Small intestine (tissue), 7 donors: ENCODE measurements around the gene FBXO38. TPM values are rescaled to one million over a fixed set of nuclear protein-coding genes. Genes with fewer than 3 reads are reported as not detected.

ENCODE experiments used
- DNase-seq, 2 donors: peaks; one replicate each; pipeline versions ENCODE4 v3.0.0 to v3.0.0-alpha.2; 2013
- FAIRE-seq: peaks from 2 replicates; lab custom pipeline; 2012; peaks lifted over from hg19 to GRCh38; lab: Jason Lieb, UNC
- H3K27ac ChIP-seq, 3 donors: one replicate each; pipeline ENCODE4 v1.5.1; 2013; ENCODE audit warnings: low read length in 2 of 3, mild to moderate bottlenecking in 2 of 3, control low read depth in 1 of 3, inconsistent platforms in 1 of 3, low read depth in 1 of 3, moderate library complexity in 1 of 3
- H3K27me3 ChIP-seq, 3 donors: one replicate each; pipeline ENCODE4 v1.6.1; 2013; ENCODE audit warnings: low read length in 3 of 3, inconsistent platforms in 1 of 3; ENCODE audit not compliant: control insufficient read depth in 3 of 3, insufficient read depth in 3 of 3
- H3K36me3 ChIP-seq, 3 donors: one replicate each; pipeline ENCODE4 v1.6.1; 2013; ENCODE audit warnings: low read length in 3 of 3, inconsistent platforms in 1 of 3, low read depth in 1 of 3, mild to moderate bottlenecking in 1 of 3, moderate library complexity in 1 of 3; ENCODE audit not compliant: control insufficient read depth in 3 of 3, insufficient read depth in 2 of 3
- H3K4me1 ChIP-seq, 3 donors: one replicate each; pipeline ENCODE4 v1.6.1; 2013; ENCODE audit warnings: low read length in 2 of 3, inconsistent platforms in 1 of 3, low read depth in 1 of 3, mild to moderate bottlenecking in 1 of 3, moderate library complexity in 1 of 3; ENCODE audit not compliant: control insufficient read depth in 3 of 3, insufficient read depth in 2 of 3
- H3K4me3 ChIP-seq, 3 donors: one replicate each; pipeline ENCODE4 v1.5.1; 2013; ENCODE audit warnings: low read length in 3 of 3, control low read depth in 1 of 3, inconsistent platforms in 1 of 3, low read depth in 1 of 3, mild to moderate bottlenecking in 1 of 3, moderate library complexity in 1 of 3
- H3K9me3 ChIP-seq, 2 donors: one replicate each; pipeline ENCODE4 v1.6.1; 2013; ENCODE audit warnings: low read depth in 1 of 2, low read length in 1 of 2; ENCODE audit not compliant: control insufficient read depth in 2 of 2, insufficient read depth in 1 of 2
- WGBS, 3 donors: extraction: QIAGEN DNeasy Blood & Tissue Kit; methylation state at CpG; one replicate each; pipeline ENCODE4 v1.1.7; 2013; 5-methylcytosine and 5-hydroxymethylcytosine counted together
- polyA plus RNA-seq, 4 donors: library from polyadenylated mRNA; stranded (reverse) in 3 of 4; unstranded in 1 of 4; fragments of 200-250 nt in 3 of 4; fragments of 120-200 nt in 1 of 4; gene quantifications; one replicate each; pipeline versions ENCODE4 v1.2.1 to v1.2.3, GENCODE V29; 2013
- donor health status: healthy with polysubstance abuse.
- donor health status: control.
- donor health status: control.
- donor health status: Bipolar disorder and iron deficiency.
- donor health status: healthy.

Gene FBXO38
- polyA plus RNA-seq, 4 donors, result 13.5 to 38.8 (median 15.2) TPM

DNA sequence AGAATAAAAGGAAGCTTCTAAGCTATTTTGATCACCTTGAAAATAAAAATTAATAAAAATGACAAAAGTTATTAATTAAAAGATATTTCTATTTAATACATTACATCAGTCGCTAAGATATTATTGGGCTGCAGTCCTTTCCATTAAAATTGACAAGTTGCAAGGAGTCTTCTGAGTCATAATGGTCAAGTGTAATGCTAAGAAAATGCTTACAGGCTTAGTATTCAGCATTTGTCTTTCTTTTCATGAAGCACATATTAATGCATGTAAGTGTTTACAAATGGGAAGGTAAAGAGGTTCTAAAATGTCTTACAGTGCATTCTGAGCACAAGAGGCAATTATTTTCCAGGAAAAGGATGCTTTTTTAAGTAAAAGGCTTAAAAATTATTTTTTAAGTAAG lies 31.1 kb upstream of the FBXO38 start:
- no peaks in the 10 kb centered on the region for H3K4me1 ChIP-seq
- H3K27ac ChIP-seq, result no peak overlapping the region
- H3K36me3 ChIP-seq, result no peaks in the 10 kb centered on the region
- H3K27me3 ChIP-seq, result no peaks in the 10 kb centered on the region
- FAIRE-seq, result no peak
- no peaks in the 10 kb centered on the region for H3K9me3 ChIP-seq
- no peak for DNase-seq
- 43 to 88% (median 88%) methylated on average over 1 of the region's 1 CpG for WGBS, 3 donors
- H3K4me3 ChIP-seq, result no peak overlapping the region

DNA sequence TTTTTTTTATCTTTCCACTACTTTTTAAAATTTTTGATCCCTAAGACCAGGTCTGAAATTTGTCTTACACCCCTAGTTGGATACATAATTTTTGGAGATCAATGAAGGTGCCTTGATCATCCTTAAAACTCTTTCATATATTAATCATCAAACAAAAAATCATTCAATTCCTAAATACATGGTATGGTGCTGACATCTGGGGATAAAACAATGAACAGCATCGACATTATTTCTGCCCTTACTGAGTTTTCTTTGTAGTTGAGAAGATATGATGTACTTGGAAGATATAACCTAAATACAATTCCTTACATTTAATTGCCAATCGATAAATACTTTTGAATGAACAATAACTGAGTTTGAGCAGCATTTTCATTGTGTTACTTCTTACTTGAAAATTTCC lies 30.1 kb upstream of the FBXO38 start:
- Histone ChIP-seq H3K36me3 (no peaks in the 10 kb centered on the region), H3K27me3 (no peaks in the 10 kb centered on the region), H3K27ac (no peak overlapping the region), H3K4me3 (no peak overlapping the region), H3K9me3 (no peaks in the 10 kb centered on the region), H3K4me1 (no peaks in the 10 kb centered on the region)
- WGBS, 3 donors, result 83 to 91% (median 91%) methylated on average over 2 of the region's 2 CpGs
- no peak for DNase-seq
- no peak for FAIRE-seq

DNA sequence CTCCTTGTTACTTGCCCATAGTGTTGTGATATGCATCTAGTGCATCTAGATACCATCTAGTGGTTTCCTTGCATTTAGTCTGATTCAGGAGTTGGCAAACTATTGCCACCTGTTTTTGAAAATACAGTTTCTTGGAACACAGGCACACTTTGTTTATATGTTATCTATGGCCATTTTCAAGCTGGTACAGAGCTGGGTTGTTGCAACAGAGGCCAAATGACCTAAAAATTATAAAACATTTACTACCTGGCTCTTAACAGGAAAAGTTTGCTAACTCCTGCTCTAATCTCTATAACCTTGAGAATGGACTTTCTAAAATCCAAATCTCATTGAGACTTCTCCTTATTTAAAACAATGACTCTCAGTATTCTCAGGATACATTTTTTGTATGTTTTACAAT lies 19.4 kb upstream of the FBXO38 start:
- no peaks in the 10 kb centered on the region for H3K36me3 ChIP-seq
- DNase-seq, result no peak
- no peaks in the 10 kb centered on the region for H3K4me1 ChIP-seq
- H3K27me3 ChIP-seq, result no peaks in the 10 kb centered on the region
- H3K27ac ChIP-seq, result no peak overlapping the region
- H3K9me3 ChIP-seq, result no peaks in the 10 kb centered on the region
- FAIRE-seq, result no peak
- H3K4me3 ChIP-seq, result no peak overlapping the region

DNA sequence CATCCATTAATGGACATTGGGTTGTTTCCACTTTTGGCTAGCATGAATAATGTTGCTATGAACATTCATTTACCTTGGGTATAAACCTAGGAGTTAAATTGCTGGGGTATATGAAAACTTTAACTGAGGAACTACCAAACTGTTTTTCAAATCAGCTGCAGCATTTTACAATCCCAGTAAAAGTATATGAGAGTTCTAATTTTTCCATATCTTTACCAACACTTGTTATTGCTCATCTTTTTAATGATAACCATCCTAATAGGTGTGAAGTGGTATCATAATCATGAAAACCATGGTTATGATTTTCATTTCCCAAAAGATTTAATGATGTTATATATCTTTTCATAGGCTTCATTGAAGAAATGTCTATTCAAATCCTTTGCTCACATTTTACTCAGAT lies 15.5 kb upstream of the FBXO38 start:
- no peak for FAIRE-seq
- H3K4me3 ChIP-seq, result no peak overlapping the region
- DNase-seq, result no peak
- H3K9me3 ChIP-seq, result no peaks in the 10 kb centered on the region
- H3K27me3 ChIP-seq, result no peaks in the 10 kb centered on the region
- H3K36me3 ChIP-seq, result no peaks in the 10 kb centered on the region
- no peak overlapping the region for H3K27ac ChIP-seq
- peaks cover 0 to 3% (median 0%) of the 10 kb centered on the region in 3 donors for H3K4me1 ChIP-seq

DNA sequence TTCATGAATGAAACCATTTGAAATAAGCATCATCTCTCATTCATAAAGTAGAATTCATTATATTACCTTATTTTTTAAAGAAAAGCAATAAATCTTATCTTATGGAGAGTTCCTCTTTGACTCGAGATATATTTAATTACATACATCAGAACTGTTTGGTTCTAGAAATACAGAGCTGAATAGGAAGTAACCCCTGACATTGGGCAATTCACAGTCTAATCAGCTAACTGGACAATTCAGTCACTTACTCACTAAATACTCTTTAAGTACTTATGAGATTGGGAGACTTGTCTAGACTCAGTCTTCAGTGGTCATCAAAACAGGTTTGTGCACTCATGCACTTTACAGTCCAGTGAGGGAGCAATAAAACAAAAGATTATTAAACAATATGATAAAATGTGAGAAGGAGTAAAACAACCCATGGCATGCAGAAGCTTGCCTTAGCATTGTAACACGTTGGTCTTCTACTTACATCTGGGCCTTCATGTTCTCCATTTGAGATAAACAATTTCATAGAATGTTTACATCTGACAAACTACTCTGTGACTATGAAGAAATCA lies 11.5 kb upstream of the FBXO38 start:
- no peak for FAIRE-seq
- H3K27me3 ChIP-seq, result no peaks in the 10 kb centered on the region

DNA sequence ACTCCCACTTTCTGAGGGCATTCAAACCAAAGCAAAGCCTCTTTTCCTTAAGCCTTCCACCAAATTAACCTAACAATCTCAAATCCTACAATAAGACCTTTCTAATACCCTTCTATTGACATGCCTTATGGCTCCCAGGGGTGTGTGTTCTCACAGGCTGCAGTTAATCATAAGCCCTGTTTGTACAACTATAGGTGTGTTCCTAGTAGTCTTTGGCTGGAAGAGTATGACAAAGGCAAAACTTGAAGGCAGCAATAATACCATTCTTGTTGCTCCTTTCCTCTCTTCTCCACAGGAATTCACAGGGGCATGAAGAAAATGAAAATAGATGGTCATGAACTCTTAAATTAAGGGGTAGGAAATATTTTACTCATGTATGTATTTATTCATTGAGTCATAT lies 10.9 kb upstream of the FBXO38 start:
- Histone ChIP-seq H3K36me3 (no peaks in the 10 kb centered on the region), H3K27ac (no peak overlapping the region), H3K4me3 (no peak overlapping the region), H3K4me1 (peaks cover 0 to 3% (median 0%) of the 10 kb centered on the region in 3 donors), H3K9me3 (no peaks in the 10 kb centered on the region), H3K27me3 (no peaks in the 10 kb centered on the region)
- peak in 1 of 2 donors; percentile 26 for DNase-seq
- no peak for FAIRE-seq

More for the DNA sequence above, 11.5 kb upstream of the FBXO38 start:
- peak in 1 of 2 donors; percentile 30 for DNase-seq
- Histone ChIP-seq H3K27ac (no peak overlapping the region), H3K4me1 (peaks cover 0 to 3% (median 0%) of the 10 kb centered on the region in 3 donors), H3K9me3 (no peaks in the 10 kb centered on the region), H3K36me3 (no peaks in the 10 kb centered on the region), H3K4me3 (no peak overlapping the region)
- 33 to 48% (median 34%) methylated on average over 2 of the region's 2 CpGs for WGBS, 3 donors

DNA sequence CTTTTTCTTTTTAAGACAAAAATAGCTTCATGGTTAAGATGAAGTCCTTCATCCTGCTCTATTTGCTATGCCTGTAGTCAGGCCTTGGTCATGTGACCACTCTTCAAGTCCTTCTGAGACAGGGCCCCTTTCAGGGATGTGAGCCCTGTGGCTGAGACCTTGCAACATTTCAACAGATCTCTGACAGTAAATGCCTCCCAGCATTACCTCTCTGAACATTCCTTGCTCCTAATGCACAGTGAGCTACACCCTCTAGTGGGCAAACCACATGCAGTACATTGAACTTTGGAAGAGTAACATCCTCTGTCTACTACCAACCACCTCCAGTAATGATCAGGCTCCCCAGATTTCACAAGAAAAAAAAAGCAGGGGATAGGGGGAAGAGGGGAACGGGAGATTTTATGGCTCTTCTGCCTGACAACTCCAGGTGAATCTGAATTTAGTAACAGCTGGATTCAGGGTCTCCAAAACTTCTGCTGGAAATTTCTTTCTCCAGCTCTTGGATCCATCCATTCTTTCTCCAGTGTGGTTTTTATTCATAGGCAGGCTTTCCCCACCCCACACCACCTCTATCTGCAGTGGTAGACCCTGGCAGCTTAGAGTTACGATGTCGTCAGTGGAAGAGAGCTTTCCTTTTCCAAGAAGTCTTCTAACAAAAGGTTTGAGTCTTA lies 8.9 kb upstream of the FBXO38 start:
- no peaks in the 10 kb centered on the region for H3K36me3 ChIP-seq
- peaks cover 0 to 4% of the 10 kb centered on the region in 2 donors for H3K9me3 ChIP-seq
- no peaks in the 10 kb centered on the region for H3K27me3 ChIP-seq
- H3K4me3 ChIP-seq, result no peak overlapping the region
- H3K4me1 ChIP-seq, result peaks cover 0 to 3% (median 0%) of the 10 kb centered on the region in 3 donors
- DNase-seq, result peak; percentile 61 to 79
- WGBS, 3 donors, result 61 to 74% (median 71%) methylated on average over 3 of the region's 3 CpGs
- FAIRE-seq, result no peak
- no peak overlapping the region for H3K27ac ChIP-seq

DNA sequence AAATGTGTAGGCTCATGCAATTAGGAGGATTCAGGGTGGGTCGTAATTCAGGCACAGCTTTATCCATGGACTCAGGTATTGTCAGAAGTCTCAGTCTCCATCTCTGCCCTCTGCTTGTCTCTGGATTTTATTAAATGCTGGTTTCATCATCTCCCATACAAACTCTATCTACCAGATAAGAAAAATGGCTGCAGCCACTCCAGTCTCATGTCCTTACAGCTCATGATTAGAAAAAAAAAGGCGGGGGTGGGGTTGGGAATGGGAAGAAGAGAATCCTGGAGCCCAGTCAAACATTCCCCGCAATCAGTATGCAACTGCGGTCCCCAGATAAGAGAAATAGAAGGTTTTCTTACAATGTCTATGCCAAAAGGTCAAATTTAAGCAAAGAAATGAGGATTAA lies 7.6 kb upstream of the FBXO38 start:
- Histone ChIP-seq H3K4me1 (peaks cover 0 to 3% (median 0%) of the 10 kb centered on the region in 3 donors), H3K27me3 (no peaks in the 10 kb centered on the region), H3K4me3 (no peak overlapping the region), H3K36me3 (no peaks in the 10 kb centered on the region), H3K9me3 (peaks cover 0 to 4% of the 10 kb centered on the region in 2 donors), H3K27ac (no peak overlapping the region)
- no peak for FAIRE-seq
- WGBS, 3 donors, result 82 to 91% (median 84%) methylated on average over 4 of the region's 4 CpGs
- DNase-seq, result no peak

DNA sequence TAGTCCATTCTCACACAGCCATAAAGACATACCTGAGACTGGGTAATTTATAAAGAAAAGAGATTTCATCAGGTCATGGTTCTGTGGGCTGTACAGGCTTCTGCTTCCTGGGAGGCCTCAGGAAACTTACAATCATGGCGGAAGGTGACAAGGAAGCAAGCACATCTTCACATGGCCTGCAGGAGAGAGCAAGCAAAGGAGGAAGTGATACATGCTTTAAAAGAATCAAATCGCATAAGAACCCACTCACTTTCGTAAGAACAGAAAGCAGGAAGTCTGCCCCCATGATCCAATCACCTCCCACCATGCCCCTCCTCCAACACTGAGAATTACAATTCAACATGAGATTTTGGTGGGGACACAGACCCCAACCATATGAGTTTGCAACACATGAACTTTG lies 5.1 kb upstream of the FBXO38 start:
- Histone ChIP-seq H3K36me3 (no peaks in the 10 kb centered on the region), H3K27me3 (no peaks in the 10 kb centered on the region), H3K4me3 (no peak overlapping the region), H3K27ac (no peak overlapping the region), H3K9me3 (peaks cover 0 to 4% of the 10 kb centered on the region in 2 donors), H3K4me1 (no peaks in the 10 kb centered on the region)
- WGBS, 3 donors, result 86 to 95% (median 94%) methylated on average over 3 of the region's 3 CpGs
- no peak for DNase-seq
- FAIRE-seq, result no peak
